ENCODE measurements around the gene STX18.

- TF ChIP-seq, protein P1, sequence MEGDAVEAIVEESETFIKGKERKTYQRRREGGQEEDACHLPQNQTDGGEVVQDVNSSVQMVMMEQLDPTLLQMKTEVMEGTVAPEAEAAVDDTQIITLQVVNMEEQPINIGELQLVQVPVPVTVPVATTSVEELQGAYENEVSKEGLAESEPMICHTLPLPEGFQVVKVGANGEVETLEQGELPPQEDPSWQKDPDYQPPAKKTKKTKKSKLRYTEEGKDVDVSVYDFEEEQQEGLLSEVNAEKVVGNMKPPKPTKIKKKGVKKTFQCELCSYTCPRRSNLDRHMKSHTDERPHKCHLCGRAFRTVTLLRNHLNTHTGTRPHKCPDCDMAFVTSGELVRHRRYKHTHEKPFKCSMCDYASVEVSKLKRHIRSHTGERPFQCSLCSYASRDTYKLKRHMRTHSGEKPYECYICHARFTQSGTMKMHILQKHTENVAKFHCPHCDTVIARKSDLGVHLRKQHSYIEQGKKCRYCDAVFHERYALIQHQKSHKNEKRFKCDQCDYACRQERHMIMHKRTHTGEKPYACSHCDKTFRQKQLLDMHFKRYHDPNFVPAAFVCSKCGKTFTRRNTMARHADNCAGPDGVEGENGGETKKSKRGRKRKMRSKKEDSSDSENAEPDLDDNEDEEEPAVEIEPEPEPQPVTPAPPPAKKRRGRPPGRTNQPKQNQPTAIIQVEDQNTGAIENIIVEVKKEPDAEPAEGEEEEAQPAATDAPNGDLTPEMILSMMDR (IDR thresholded peaks at IDR 0.05): no peak
- TF ChIP-seq POLR2A (IDR thresholded peaks at IDR 0.05): no peak
- TF ChIP-seq POLR2AphosphoS5 (IDR thresholded peaks at IDR 0.05): no peak
These were observed 70.7 kb downstream of the STX18 start for GRCh38 chr4:4471195-4471594.

Data from prostate gland (tissue), 2 donors.